Naive B cell (primary cell): ENCODE data around the gene LRCH1. TPM values are rescaled to one million over a fixed set of nuclear protein-coding genes. Genes with fewer than 3 reads are reported as not detected.

Source experiments
- ATAC-seq, 2 donors: fragments of 150-1000 bp; cut with Tn5 transposase; 2 replicates each; pipeline ENCODE4 v1.10.0; 2021; ENCODE audit warnings: low read depth in 2 of 2, mild to moderate bottlenecking in 2 of 2, moderate library complexity in 2 of 2
- DNase-seq: peaks from one replicate; pipeline ENCODE4 v3.0.0; 2022
- H3K27ac Mint-ChIP-seq, 6 donors: one replicate each; pipeline ENCODE4 v1.8.0; 2020 to 2022; ENCODE audit warnings: mild to moderate bottlenecking in 6 of 6, mixed read lengths in 6 of 6, moderate library complexity in 5 of 6, inconsistent platforms in 2 of 6
- H3K27me3 Mint-ChIP-seq, 3 donors: one replicate each; pipeline ENCODE4 v1.8.0; 2021 to 2022; ENCODE audit warnings: mixed read lengths in 3 of 3, mild to moderate bottlenecking in 1 of 3
- H3K36me3 Mint-ChIP-seq, 2 donors: one replicate each; pipeline ENCODE4 v1.8.0; 2020 to 2022; ENCODE audit warnings: mixed read lengths in 2 of 2, inconsistent platforms in 1 of 2, mild to moderate bottlenecking in 1 of 2
- H3K4me1 Mint-ChIP-seq, 3 donors: one replicate each; pipeline ENCODE4 v1.8.0; 2020 to 2022; ENCODE audit warnings: mixed read lengths in 3 of 3, inconsistent platforms in 1 of 3, mild to moderate bottlenecking in 1 of 3, moderate library complexity in 1 of 3
- H3K4me3 Mint-ChIP-seq, 8 donors: one replicate each; pipeline ENCODE4 v1.8.0; 2020 to 2022; ENCODE audit warnings: mild to moderate bottlenecking in 8 of 8, mixed read lengths in 8 of 8, moderate library complexity in 8 of 8, inconsistent platforms in 2 of 8
- H3K9me3 Mint-ChIP-seq, 7 donors: one replicate each; pipeline ENCODE4 v1.8.0; 2020 to 2022; ENCODE audit warnings: mixed read lengths in 7 of 7, mild to moderate bottlenecking in 5 of 7, inconsistent platforms in 2 of 7, moderate library complexity in 1 of 7
- polyA plus RNA-seq, 6 donors: library from polyadenylated mRNA; unstranded; fragments of 300-500 nt; fragmentation: Illumina TruSeq; gene quantifications; one replicate each; pipeline ENCODE4 v1.2.3, GENCODE V29; 2021; ENCODE audit warnings: low read depth in 6 of 6

Gene LRCH1
- polyA plus RNA-seq, 6 donors from 2014 or later, result 6.9 to 14.0 (median 9.8) TPM

DNA sequence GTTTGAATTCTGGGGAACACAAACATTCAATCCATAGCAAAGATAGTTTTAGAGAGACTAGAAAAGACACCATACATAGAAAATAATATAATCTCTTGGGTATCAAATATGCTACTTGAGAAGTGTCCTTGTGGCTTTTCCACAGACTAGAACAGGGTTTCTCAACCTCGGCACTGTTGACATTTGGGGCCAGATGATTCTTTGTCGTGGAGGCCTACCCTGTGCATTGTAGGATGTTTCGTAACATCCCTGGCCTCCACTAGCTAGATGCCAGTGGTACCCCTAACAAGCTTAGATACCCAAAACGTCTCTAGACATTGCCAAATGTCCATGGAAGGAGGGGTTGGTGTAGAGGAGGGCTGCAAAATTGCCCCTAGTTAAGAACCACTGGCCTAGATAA lies 246.2 kb downstream of the LRCH1 start:
- Mint-ChIP-seq H3K36me3 (no peaks in the 10 kb centered on the region), H3K27me3 (peaks cover 0 to 10% (median 7%) of the 10 kb centered on the region in 3 donors), H3K4me3 (peak overlapping the region in 1 of 8 donors; percentile 51), H3K9me3 (peaks cover 0 to 1% (median 0%) of the 10 kb centered on the region in 7 donors), H3K4me1 (peaks cover 21 to 33% (median 27%) of the 10 kb centered on the region in 3 donors), H3K27ac (no peak overlapping the region)
- ATAC-seq (no peak), DNase-seq (no peak)

GRCh38 chr13:46801858-46802257 lies 248.9 kb downstream of the LRCH1 start:
- peak overlapping the region in 1 of 6 donors; percentile 45 for H3K27ac Mint-ChIP-seq
- peaks cover 0 to 5% (median 2%) of the 10 kb centered on the region in 7 donors for H3K9me3 Mint-ChIP-seq
- peaks cover 3 to 10% (median 9%) of the 10 kb centered on the region in 3 donors for H3K27me3 Mint-ChIP-seq
- ATAC-seq (no peak), DNase-seq (no peak)
- peaks cover 8 to 10% (median 10%) of the 10 kb centered on the region in 3 donors for H3K4me1 Mint-ChIP-seq
- no peaks in the 10 kb centered on the region for H3K36me3 Mint-ChIP-seq
- H3K4me3 Mint-ChIP-seq, result peak overlapping the region in 1 of 8 donors; percentile 16

Other genes with a start within 250 kb of the LRCH1 start
- 100 to 1,000 TPM; 102 to 156 (median 129) TPM for gene RUBCNL, start 165.9 kb upstream of the LRCH1 start, polyA plus RNA-seq
- gene ESD, start 244.0 kb downstream of the LRCH1 start, polyA plus RNA-seq, result 100 to 1,000 TPM in 5 of 6 donors, 10 to 100 TPM in 1; 96.9 to 178 (median 154) TPM